GM12873 (cell line): ENCODE measurements around the gene SLC9A9.

ENCODE experiments used
- TF ChIP-seq, protein P1 (sequence below): IDR thresholded peaks from 2 replicates; pipeline ENCODE4 v1.5.1; 2012; ENCODE audit warnings: low read depth, mild to moderate bottlenecking, moderate library complexity, low read length, control low read depth; ENCODE audit not compliant: insufficient read depth; ENCODE audit errors: missing control alignments

SLC9A9 gene

DNA sequence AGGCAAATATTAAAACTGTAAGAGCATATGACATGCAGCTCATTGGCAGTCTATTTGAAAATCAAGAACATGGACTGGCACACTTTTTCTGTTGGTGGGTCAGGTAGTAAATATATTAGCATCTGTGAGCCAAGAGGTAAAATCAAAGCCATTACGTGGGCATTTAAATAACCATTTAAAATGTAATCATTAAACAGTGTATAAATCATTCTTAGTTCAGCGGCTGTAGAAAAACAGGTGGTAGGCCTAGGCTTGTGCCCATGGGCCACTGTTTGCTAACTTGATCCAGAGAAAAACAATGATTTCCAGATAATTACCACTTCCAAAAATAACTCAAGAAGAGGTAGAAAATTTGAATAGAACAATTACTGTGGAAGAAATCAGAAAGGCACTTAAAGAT, 623.6 kb downstream of the SLC9A9 start:
- TF ChIP-seq, protein P1, sequence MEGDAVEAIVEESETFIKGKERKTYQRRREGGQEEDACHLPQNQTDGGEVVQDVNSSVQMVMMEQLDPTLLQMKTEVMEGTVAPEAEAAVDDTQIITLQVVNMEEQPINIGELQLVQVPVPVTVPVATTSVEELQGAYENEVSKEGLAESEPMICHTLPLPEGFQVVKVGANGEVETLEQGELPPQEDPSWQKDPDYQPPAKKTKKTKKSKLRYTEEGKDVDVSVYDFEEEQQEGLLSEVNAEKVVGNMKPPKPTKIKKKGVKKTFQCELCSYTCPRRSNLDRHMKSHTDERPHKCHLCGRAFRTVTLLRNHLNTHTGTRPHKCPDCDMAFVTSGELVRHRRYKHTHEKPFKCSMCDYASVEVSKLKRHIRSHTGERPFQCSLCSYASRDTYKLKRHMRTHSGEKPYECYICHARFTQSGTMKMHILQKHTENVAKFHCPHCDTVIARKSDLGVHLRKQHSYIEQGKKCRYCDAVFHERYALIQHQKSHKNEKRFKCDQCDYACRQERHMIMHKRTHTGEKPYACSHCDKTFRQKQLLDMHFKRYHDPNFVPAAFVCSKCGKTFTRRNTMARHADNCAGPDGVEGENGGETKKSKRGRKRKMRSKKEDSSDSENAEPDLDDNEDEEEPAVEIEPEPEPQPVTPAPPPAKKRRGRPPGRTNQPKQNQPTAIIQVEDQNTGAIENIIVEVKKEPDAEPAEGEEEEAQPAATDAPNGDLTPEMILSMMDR = no peak

DNA sequence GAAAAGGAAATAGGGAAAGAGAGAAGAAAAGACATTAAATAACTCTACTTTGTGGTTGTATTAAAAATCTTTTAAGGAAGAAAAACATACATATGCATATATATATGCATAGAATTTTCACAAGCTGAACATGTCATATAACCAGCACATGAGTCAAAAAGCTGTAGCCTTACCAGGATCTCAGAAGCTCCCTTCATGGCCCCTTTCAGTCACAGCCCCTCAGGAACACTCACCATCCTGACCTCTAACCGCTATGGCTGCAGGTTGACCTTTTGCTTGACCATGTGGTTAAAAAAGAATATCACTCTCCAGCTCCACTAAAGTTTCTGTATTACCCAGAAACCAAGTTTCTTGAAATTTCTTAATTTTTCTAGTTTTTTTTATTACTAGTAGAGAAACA, 625.3 kb downstream of the SLC9A9 start:
- TF ChIP-seq, protein P1 = no peak

- TF ChIP-seq, protein P1 = no peak
Measured at GRCh38 chr3:143222505-143222904, 625.8 kb downstream of the SLC9A9 start.

GRCh38 chr3:143221446-143221845, 626.8 kb downstream of the SLC9A9 start:
- TF ChIP-seq, protein P1 = no peak

- TF ChIP-seq, protein P1 = peak; percentile 31
Measured at GRCh38 chr3:143220741-143221140, 627.5 kb downstream of the SLC9A9 start.

DNA sequence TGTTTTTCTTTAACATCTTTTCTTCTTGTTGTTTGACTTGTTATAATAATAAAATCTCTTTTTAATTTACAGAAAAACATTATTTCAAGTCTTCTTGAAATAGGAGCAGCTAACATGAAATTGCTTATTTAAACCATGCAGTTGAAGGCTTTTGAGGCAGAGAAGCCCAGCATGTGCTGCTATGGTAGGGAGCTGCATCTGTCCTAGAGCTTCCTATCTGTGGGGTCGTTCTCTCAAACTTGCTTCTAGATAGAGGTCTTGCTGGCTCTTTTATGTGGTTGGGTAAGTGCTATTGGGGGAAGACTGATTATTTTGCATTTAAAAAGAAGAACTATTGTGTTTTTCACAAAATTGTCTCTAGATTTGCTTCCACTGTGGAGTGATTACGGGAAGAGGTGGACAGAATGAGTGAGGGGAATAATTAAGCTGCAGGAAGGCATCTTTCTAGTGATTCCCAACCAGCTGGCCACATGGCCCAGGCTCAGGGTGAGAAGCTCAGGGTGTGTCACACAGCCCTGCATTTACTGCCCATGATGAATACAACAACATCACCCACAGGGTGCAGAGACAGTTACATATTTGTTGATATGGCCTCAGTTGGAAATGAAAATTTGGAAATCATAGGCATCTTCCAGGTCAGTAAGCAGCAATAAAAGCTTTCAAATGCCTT, 630.0 kb downstream of the SLC9A9 start:
- TF ChIP-seq, protein P1 = no peak

DNA sequence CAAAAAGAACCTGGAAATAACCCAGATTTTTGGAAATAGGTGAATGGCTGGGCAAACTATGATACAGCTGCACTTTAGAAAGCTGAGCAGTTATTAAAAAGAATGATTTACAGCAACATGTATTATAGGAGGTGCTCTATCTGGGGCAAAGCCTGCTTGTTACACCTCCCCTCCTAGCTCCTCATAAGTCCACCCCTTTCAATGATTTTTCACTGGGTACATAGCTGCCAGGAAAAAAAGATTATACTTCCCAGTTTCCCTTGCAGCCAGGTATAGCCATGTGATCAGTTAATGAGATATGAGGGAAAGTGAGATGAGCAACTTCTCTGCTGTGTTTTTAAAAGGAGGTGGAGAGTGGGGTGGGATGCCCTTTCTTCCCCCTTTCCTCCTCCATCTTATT, 631.0 kb downstream of the SLC9A9 start:
- TF ChIP-seq, protein P1 = no peak
